ENCODE measurements around the gene FRA10AC1. TPM values are rescaled to one million over a fixed set of nuclear protein-coding genes. Genes with fewer than 3 reads are reported as not detected.

Gene FRA10AC1
- total RNA-seq, 1 donor from 2014 or later = 21.9 TPM

DNA sequence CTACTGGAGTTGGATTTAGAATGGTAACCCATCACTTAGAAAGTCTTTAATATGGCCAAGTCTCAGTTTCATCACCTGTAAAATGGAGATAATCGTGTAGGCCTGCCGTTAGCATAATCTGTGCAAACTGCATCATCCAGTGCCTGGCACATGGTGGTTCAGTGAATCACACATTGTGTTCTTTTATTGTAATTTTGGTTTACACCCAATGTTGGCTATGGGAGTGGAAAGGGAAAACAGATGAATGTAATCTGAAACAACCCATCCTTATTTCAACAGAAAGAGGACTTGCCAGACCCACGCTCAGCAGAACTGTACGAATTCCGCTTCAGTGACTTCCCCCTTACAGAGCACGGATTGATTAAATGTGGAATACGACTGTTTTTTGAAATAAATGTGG, 62.6 kb downstream of the FRA10AC1 start:
- Mint-ChIP-seq H3K36me3 (ENCODE audit: insufficient read depth) (no peaks in the 10 kb centered on the region), H3K27ac (no peak overlapping the region), H3K27me3 (no peaks in the 10 kb centered on the region), H3K9me3 (ENCODE audit: low read depth) (no peaks in the 10 kb centered on the region), H3K4me1 (ENCODE audit: low read depth) (no peaks in the 10 kb centered on the region), H3K4me3 (ENCODE audit: low read depth) (no peak overlapping the region)
- no peak for DNase-seq (ENCODE audit: low spot score, unreplicated experiment)
- no peak for TF ChIP-seq CTCF (IDR thresholded peaks at IDR 0.05; ENCODE audit: unreplicated experiment)

DNA sequence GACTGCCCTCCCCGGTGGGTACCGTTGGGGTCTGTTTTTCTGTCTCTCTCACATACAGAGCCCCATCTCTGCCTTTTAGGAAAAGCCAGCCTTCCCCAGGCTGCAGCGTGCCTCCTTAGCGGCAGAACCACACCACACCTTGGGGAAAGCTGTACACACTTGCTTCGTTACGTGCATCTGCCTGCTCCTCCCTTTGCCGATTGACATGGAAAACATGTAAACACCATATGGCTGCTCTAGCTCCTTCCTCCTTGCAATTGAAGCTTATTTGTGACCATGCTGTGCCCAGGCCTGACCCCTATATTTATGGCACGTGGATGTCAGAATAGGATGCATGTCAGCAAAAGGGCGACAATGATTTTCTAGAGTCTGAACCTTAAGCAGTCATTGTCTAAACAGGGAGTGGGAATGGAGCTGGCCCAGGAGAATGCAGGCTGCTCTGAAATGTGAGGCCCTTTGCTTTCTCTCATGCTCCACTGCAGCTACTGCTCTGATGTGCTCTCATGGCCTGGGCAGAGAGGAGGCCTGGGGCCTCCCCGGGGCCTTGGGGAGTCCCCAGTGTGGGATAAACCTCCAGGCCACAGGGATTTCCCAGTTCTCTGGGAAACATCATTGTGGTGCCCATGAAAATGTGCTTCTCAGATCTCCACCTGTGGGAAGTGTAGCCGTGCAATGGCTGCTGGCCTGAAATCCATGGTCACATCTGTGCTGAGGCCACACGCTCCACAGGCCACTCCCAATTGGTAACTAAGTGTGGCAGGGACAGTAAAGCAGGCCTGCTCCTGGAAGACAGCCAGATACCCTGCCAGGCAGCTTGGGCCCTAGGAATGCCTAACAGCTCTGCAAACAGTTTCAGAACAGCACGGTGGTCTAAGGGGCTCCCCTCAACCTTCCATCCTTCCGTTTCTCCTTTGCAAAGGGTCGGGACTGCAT, 71.5 kb downstream of the FRA10AC1 start:
- Mint-ChIP-seq H3K27me3 (peaks cover 12% of the 10 kb centered on the region), H3K36me3 (ENCODE audit: insufficient read depth) (no peaks in the 10 kb centered on the region), H3K9me3 (ENCODE audit: low read depth) (peaks cover 4% of the 10 kb centered on the region), H3K4me3 (ENCODE audit: low read depth) (no peak overlapping the region), H3K27ac (no peak overlapping the region), H3K4me1 (ENCODE audit: low read depth) (no peaks in the 10 kb centered on the region)
- no peak for TF ChIP-seq CTCF (IDR thresholded peaks at IDR 0.05; ENCODE audit: unreplicated experiment)
- DNase-seq (ENCODE audit: low spot score, unreplicated experiment) = no peak

DNA sequence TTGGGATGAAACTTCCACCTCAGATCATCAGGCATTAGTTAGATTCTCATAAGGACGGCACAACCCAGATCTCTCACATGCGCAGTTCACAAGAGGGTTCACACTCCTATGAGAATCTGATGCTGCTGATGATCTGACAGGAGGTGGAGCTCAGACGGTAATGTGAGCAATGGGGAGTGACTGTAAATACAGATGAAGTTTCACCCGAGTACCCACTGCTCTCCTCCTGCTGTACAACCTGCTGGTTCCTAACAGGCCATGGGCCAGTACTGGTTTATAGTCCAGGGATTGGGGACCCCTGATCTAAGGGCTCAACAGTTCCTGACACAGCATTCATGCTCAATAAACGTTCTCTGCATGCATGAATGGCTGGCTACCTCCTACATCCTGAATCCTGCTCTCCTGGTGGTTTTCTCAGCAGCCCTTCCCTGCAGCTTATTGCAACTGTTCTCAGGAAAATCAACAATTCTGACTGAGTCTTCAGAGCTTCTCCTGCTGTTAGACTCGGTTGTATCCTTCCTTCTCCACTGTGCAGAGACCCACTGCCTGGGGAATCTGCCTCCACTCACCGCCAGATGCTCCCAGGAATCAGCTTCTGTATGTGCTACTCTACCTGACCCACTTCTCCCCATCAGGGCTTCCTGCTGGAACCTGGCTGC, 72.6 kb downstream of the FRA10AC1 start:
- Mint-ChIP-seq H3K27me3 (peaks cover 12% of the 10 kb centered on the region), H3K4me1 (ENCODE audit: low read depth) (no peaks in the 10 kb centered on the region), H3K9me3 (ENCODE audit: low read depth) (peaks cover 4% of the 10 kb centered on the region), H3K36me3 (ENCODE audit: insufficient read depth) (no peaks in the 10 kb centered on the region), H3K4me3 (ENCODE audit: low read depth) (no peak overlapping the region), H3K27ac (no peak overlapping the region)
- no peak for TF ChIP-seq CTCF (IDR thresholded peaks at IDR 0.05; ENCODE audit: unreplicated experiment)
- DNase-seq (ENCODE audit: low spot score, unreplicated experiment) = no peak

GRCh38 chr10:93628858-93629257, 73.5 kb downstream of the FRA10AC1 start:
- H3K36me3 Mint-ChIP-seq (ENCODE audit: insufficient read depth) = no peaks in the 10 kb centered on the region
- no peak overlapping the region for H3K4me3 Mint-ChIP-seq (ENCODE audit: low read depth)
- H3K27ac Mint-ChIP-seq = no peak overlapping the region
- H3K4me1 Mint-ChIP-seq (ENCODE audit: low read depth) = no peaks in the 10 kb centered on the region
- no peak for DNase-seq (ENCODE audit: low spot score, unreplicated experiment)
- H3K27me3 Mint-ChIP-seq = peaks cover 12% of the 10 kb centered on the region
- TF ChIP-seq CTCF (IDR thresholded peaks at IDR 0.05; ENCODE audit: unreplicated experiment) = no peak
- H3K9me3 Mint-ChIP-seq (ENCODE audit: low read depth) = peaks cover 4% of the 10 kb centered on the region

DNA sequence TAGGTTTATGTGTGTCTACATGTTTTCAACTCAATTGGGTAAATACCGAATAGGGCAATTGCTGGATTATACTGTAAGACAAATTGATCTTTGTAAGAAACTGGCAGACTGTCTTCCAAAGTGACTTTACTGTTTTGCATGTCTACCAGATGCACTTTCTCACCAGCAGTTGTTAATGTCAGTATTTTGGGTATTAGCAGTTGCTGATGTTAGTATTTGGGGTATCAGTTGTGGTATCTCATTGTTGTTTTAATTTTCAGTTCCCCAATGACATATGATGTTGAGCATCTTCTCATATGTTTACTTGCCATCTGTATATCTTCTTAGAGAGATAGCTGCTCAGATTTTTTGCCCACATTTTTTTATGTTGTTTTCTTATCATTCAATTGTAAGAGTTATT, 79.5 kb downstream of the FRA10AC1 start:
- TF ChIP-seq CTCF (IDR thresholded peaks at IDR 0.05; ENCODE audit: unreplicated experiment) = no peak
- H3K9me3 Mint-ChIP-seq (ENCODE audit: low read depth) = no peaks in the 10 kb centered on the region
- no peak overlapping the region for H3K4me3 Mint-ChIP-seq (ENCODE audit: low read depth)
- no peaks in the 10 kb centered on the region for H3K36me3 Mint-ChIP-seq (ENCODE audit: insufficient read depth)
- no peaks in the 10 kb centered on the region for H3K4me1 Mint-ChIP-seq (ENCODE audit: low read depth)
- H3K27me3 Mint-ChIP-seq = peaks cover 2% of the 10 kb centered on the region
- DNase-seq (ENCODE audit: low spot score, unreplicated experiment) = no peak
- no peak overlapping the region for H3K27ac Mint-ChIP-seq
